SK-N-SH (cell line): ENCODE data around the gene RIMS3. TPM values are rescaled to one million over a fixed set of nuclear protein-coding genes. Genes with fewer than 3 reads are reported as not detected.

Experiments
- CTCF ChIA-PET: fragments of 300-600, 350-600 bp; formaldehyde crosslinking; extraction: SDS; loops from one replicate; lab custom pipeline; 2021; lab: Yijun Ruan, JAX
- POLR2A ChIA-PET: fragments of 350-600 bp; sonication (Branson Sonifier 250); formaldehyde crosslinking; extraction: SDS; loops from one replicate; lab custom pipeline; 2020; ENCODE audit warnings: antibody characterized with exemption, inconsistent platforms; lab: Yijun Ruan, JAX
- DNase-seq: peaks from one replicate; pipeline ENCODE4 v3.0.0; 2012
- H2AFZ ChIP-seq: fragments of 200-600 bp; sonication (generic); 2 replicates; pipeline ENCODE4 v1.8.1; 2016; ENCODE audit warnings: antibody characterized with exemption, mild to moderate bottlenecking, low read depth
- H3F3A ChIP-seq: fragments of 200-600 bp; sonication (generic); replicated peaks from 2 replicates; pipeline ENCODE3; 2016; ENCODE audit warnings: antibody characterized with exemption, mild to moderate bottlenecking; ENCODE audit not compliant: insufficient read depth
- H3K27ac ChIP-seq, 2 experiments: fragments of 200-500 bp in 1 of 2; fragments of 200-600 bp in 1 of 2; sonication (Bioruptor generic) in 1 of 2; sonication (generic), shearing (Covaris generic) in 1 of 2; 2 replicates each; pipeline versions ENCODE4 v1.5.1 to v1.6.1; 2014 to 2016; ENCODE audit warnings: low read depth in 2 of 2, inconsistent platforms in 1 of 2, low read length in 1 of 2, mild to moderate bottlenecking in 1 of 2, mixed read lengths in 1 of 2
- H3K27me3 ChIP-seq: fragments of 200-600 bp; sonication (generic), shearing (Covaris generic); 2 replicates; pipeline ENCODE4 v1.6.1; 2016; ENCODE audit warnings: mixed run types; ENCODE audit not compliant: insufficient read depth
- H3K36me3 ChIP-seq, 2 experiments: fragments of 200-500 bp in 1 of 2; fragments of 200-600 bp in 1 of 2; sonication (Bioruptor generic) in 1 of 2; sonication (generic) in 1 of 2; replicated peaks in 1 of 2; 2 replicates each; pipeline versions ENCODE3 to v1.5.1; 2014 to 2016; ENCODE audit warnings: low read length in 1 of 2, mild to moderate bottlenecking in 1 of 2; ENCODE audit not compliant: insufficient read depth in 2 of 2, control insufficient read depth in 1 of 2
- H3K4me1 ChIP-seq, 2 experiments: fragments of 200-500 bp in 1 of 2; fragments of 200-600 bp in 1 of 2; sonication (Bioruptor generic) in 1 of 2; sonication (generic), shearing (Covaris generic) in 1 of 2; 2 replicates each; pipeline versions ENCODE4 v1.5.1 to v1.6.1; 2014 to 2016; ENCODE audit warnings: low read depth in 1 of 2, low read length in 1 of 2, mixed run types in 1 of 2; ENCODE audit not compliant: insufficient read depth in 2 of 2, control insufficient read depth in 1 of 2
- H3K4me2 ChIP-seq: fragments of 200-600 bp; sonication (generic), shearing (Covaris generic); 2 replicates; pipeline ENCODE4 v1.6.1; 2017; ENCODE audit warnings: mixed run types
- H3K4me3 ChIP-seq, 2 experiments: fragments of 200-500 bp in 1 of 2; fragments of 200-600 bp in 1 of 2; sonication (Bioruptor generic) in 1 of 2; sonication (generic), shearing (Covaris generic) in 1 of 2; 2 replicates each; pipeline versions ENCODE4 v1.5.1 to v1.8.1; 2014 to 2016; ENCODE audit warnings: low read depth in 2 of 2, inconsistent platforms in 1 of 2, low read length in 1 of 2, mild to moderate bottlenecking in 1 of 2, mixed read lengths in 1 of 2, moderate library complexity in 1 of 2
- H3K79me2 ChIP-seq: fragments of 200-600 bp; sonication (generic); 2 replicates; pipeline ENCODE4 v1.8.1; 2017; ENCODE audit warnings: mild to moderate bottlenecking; ENCODE audit not compliant: insufficient read depth
- H3K9ac ChIP-seq: fragments of 200-600 bp; sonication (generic); 2 replicates; pipeline ENCODE4 v1.6.1; 2017; ENCODE audit warnings: mixed run types
- H3K9me2 ChIP-seq: fragments of 200-600 bp; sonication (generic); 2 replicates; pipeline ENCODE4 v1.6.1; 2017; ENCODE audit warnings: mixed run types
- H3K9me3 ChIP-seq: fragments of 200-600 bp; sonication (generic); 2 replicates; pipeline ENCODE4 v1.6.1; 2017; ENCODE audit warnings: mixed run types, mild to moderate bottlenecking, moderate library complexity
- H4K20me1 ChIP-seq: fragments of 200-600 bp; sonication (generic); 2 replicates; pipeline ENCODE4 v1.6.1; 2017; ENCODE audit warnings: mild to moderate bottlenecking, mixed run types; ENCODE audit not compliant: insufficient read depth
- CTCF ChIP-seq: fragments of 200-600 bp; sonication (generic); IDR thresholded peaks from 2 replicates; pipeline ENCODE4 v1.6.1; 2017; ENCODE audit warnings: antibody characterized with exemption, mild to moderate bottlenecking, moderate library complexity
- EP300 ChIP-seq, 2 experiments: IDR thresholded peaks; 2 replicates each; pipeline versions ENCODE4 v1.4.0 to v1.6.1; 2012; ENCODE audit warnings: borderline replicate concordance in 1 of 2, low read depth in 1 of 2, low read length in 1 of 2
- EZH2phosphoT487 ChIP-seq: fragments of 200-600 bp; sonication (generic); IDR thresholded peaks from 2 replicates; pipeline ENCODE4 v1.6.1; 2017; ENCODE audit warnings: low read depth, mixed run types, mild to moderate bottlenecking, antibody characterized with exemption, moderate library complexity, borderline replicate concordance
- FOSL2 ChIP-seq: IDR thresholded peaks from 2 replicates; pipeline ENCODE4 v1.4.0; 2012; ENCODE audit warnings: low read depth, mild to moderate bottlenecking, moderate library complexity, borderline replicate concordance
- FOXM1 ChIP-seq: IDR thresholded peaks from 2 replicates; pipeline ENCODE4 v1.4.0; 2012; ENCODE audit warnings: low read depth, mild to moderate bottlenecking
- JUND ChIP-seq: IDR thresholded peaks from 2 replicates; pipeline ENCODE4 v1.4.0; 2012
- MAX ChIP-seq: IDR thresholded peaks from 2 replicates; pipeline ENCODE4 v1.4.0; 2012; ENCODE audit warnings: low read depth
- MEF2A ChIP-seq: IDR thresholded peaks from 2 replicates; pipeline ENCODE4 v1.4.0; 2012; ENCODE audit warnings: low read depth, borderline replicate concordance
- NRF1 ChIP-seq: IDR thresholded peaks from 2 replicates; pipeline ENCODE4 v1.6.1; 2012; ENCODE audit warnings: low read depth, mild to moderate bottlenecking, low read length
- RAD21 ChIP-seq: IDR thresholded peaks from 2 replicates; pipeline ENCODE4 v1.6.1; 2012; ENCODE audit warnings: mild to moderate bottlenecking, low read length
- RCOR1 ChIP-seq: fragments of 150-350 bp; IDR thresholded peaks from 2 replicates; pipeline ENCODE4 v1.6.1; 2017; ENCODE audit warnings: antibody characterized with exemption, low read length
- REST ChIP-seq: IDR thresholded peaks from 2 replicates; pipeline ENCODE4 v1.6.1; 2012; ENCODE audit warnings: mild to moderate bottlenecking, low read depth, low read length, moderate library complexity
- RFX5 ChIP-seq: IDR thresholded peaks from 2 replicates; pipeline ENCODE4 v1.6.1; 2012; ENCODE audit warnings: mild to moderate bottlenecking, improper control_type of control experiment, low read length
- SIN3A ChIP-seq: IDR thresholded peaks from 2 replicates; pipeline ENCODE4 v1.6.1; 2012; ENCODE audit warnings: low read depth, mild to moderate bottlenecking, low read length, moderate library complexity, borderline replicate concordance
- USF1 ChIP-seq: IDR thresholded peaks from 2 replicates; pipeline ENCODE4 v1.4.0; 2012; ENCODE audit warnings: low read depth, borderline replicate concordance
- USF2 ChIP-seq: fragments of 150-350 bp; IDR thresholded peaks from 2 replicates; pipeline ENCODE4 v1.6.1; 2017; ENCODE audit warnings: antibody characterized with exemption, low read length, low read depth, borderline replicate concordance
- YY1 ChIP-seq: IDR thresholded peaks from 2 replicates; pipeline ENCODE4 v1.4.0; 2012; ENCODE audit warnings: low read depth, mild to moderate bottlenecking
- ZBTB33 ChIP-seq: IDR thresholded peaks from 2 replicates; pipeline ENCODE4 v1.4.0; 2012; ENCODE audit warnings: low read depth, borderline replicate concordance
- WGBS: methylation state at CpG from one replicate; pipeline ENCODE4 v1.1.6; 2017; ENCODE audit warnings: low lambda C conversion rate; 5-methylcytosine and 5-hydroxymethylcytosine counted together
- polyA plus RNA-seq, 3 experiments: library from polyadenylated mRNA; depleted of rRNA; stranded (reverse); fragments of >200 nt; gene quantifications; 2 replicates each; pipeline ENCODE4 v1.2.3, GENCODE V29; 2012

The RIMS3 gene
- polyA plus RNA-seq, 1 of the 3 experiments (the other 2 are of a cell fraction) = 1.9 TPM

GRCh38 chr1:40684669-40685068 lies 19.2 kb upstream of the RIMS3 start:
- TF ChIP-seq YY1 = no peak
- TF ChIP-seq EP300 (IDR thresholded peaks at IDR 0.05; ENCODE audit: borderline replicate concordance in 1 of 2, low read depth in 1 of 2, low read length in 1 of 2) = no peak
- TF ChIP-seq FOSL2 = no peak
- no peak for TF ChIP-seq JUND
- TF ChIP-seq MEF2A = no peak
- TF ChIP-seq USF2 = no peak
- TF ChIP-seq NRF1 = no peak
- no peak for TF ChIP-seq RFX5
- TF ChIP-seq FOXM1 = no peak
- TF ChIP-seq RAD21 = no peak
- TF ChIP-seq ZBTB33 = no peak
- TF ChIP-seq EZH2phosphoT487 = no peak
- no peak for TF ChIP-seq REST
- no peak for TF ChIP-seq CTCF
- no peak for TF ChIP-seq RCOR1
- TF ChIP-seq USF1 = no peak
- TF ChIP-seq SIN3A = no peak
- no peak for TF ChIP-seq MAX
- H3K9ac ChIP-seq = no peak overlapping the region
- H3K36me3 ChIP-seq = peaks cover 7 to 15% of the 10 kb centered on the region in 2 experiments
- peaks cover 0 to under 1% of the 10 kb centered on the region in 2 experiments; a peak in 1 of 4 replicates for H3K4me1 ChIP-seq
- whole genome bisulfite sequencing = 94% methylated on average over 3 of the region's 3 CpGs
- H3K27me3 ChIP-seq = no peaks in the 10 kb centered on the region
- H3K4me3 ChIP-seq = no peak overlapping the region
- no peaks in the 10 kb centered on the region for H3F3A ChIP-seq
- H3K9me3 ChIP-seq = no peaks in the 10 kb centered on the region
- no peaks in the 10 kb centered on the region for H3K9me2 ChIP-seq
- H3K79me2 ChIP-seq = peaks cover 11% of the 10 kb centered on the region
- DNase-seq = no peak
- H4K20me1 ChIP-seq = no peaks in the 10 kb centered on the region
- H3K27ac ChIP-seq = no peak overlapping the region
- ChIA-PET CTCF (interaction anchor here (0.8 to 1.8 kb wide), 6 partner anchors 10 to 164 kb away, joined by 3 to 4 read pairs (median 3); no protein-coding TSS in a partner anchor), POLR2A (no interaction called here)
- no peak overlapping the region for H3K4me2 ChIP-seq
- H2AFZ ChIP-seq = no peak overlapping the region
